ENCODE data around the gene SNRPA.

The SNRPA gene

GRCh38 chr19:40739030-40739839 is 11.8 kb upstream of the SNRPA start (continued):
- TF ChIP-seq ZNF280C (tag by site-specific recombination; IDR thresholded peaks at IDR 0.05) (no peak), INSM2 (tag by site-specific recombination; IDR thresholded peaks at IDR 0.05) (no peak), ZNF426 (tag by site-specific recombination; IDR thresholded peaks at IDR 0.05) (no peak), ZNF169 (tag by site-specific recombination; IDR thresholded peaks at IDR 0.05) (no peak), ZNF529 (tag by site-specific recombination; IDR thresholded peaks at IDR 0.05; ENCODE audit: insufficient replicate concordance) (no peak), ZNF621 (tag by site-specific recombination; IDR thresholded peaks at IDR 0.05) (no peak), WT1 (tag by site-specific recombination; IDR thresholded peaks at IDR 0.05) (peak; percentile 43)

GRCh38 chr19:40739871-40740703 is 10.9 kb upstream of the SNRPA start:
- Histone ChIP-seq H3K9me3 (ENCODE audit: control insufficient read depth, insufficient read depth, low read depth, low read length) (no peaks in the 10 kb centered on the region), H3K4me3 (ENCODE audit: low read depth, low read length) (no peak overlapping the region), H3K36me3 (ENCODE audit: control insufficient read depth in 2 of 2, insufficient read depth in 1 of 2, low read length in 2 of 2) (peaks cover 58 to 79% of the 10 kb centered on the region in 2 experiments), H3K27ac (ENCODE audit: extremely low read depth, low read depth, low read length) (peak overlapping the region; percentile 53; the same call in 1 of the 2 replicates), H3K4me1 (ENCODE audit: control insufficient read depth, insufficient read depth, low read length) (no peaks in the 10 kb centered on the region)
- ChIA-PET CTCF (interaction anchor here (0.6 to 0.7 kb wide), 2 partner anchors 105 to 240 kb away, joined by 3 read pairs; no protein-coding TSS in a partner anchor), POLR2A (interaction anchor here (1.2 to 3.5 kb wide), 2 partner anchors 11 to 13 kb away, joined by 3 to 30 read pairs; partner anchors contain the start of genes ACTMAP and SNRPA)
- TF ChIP-seq, protein P1, sequence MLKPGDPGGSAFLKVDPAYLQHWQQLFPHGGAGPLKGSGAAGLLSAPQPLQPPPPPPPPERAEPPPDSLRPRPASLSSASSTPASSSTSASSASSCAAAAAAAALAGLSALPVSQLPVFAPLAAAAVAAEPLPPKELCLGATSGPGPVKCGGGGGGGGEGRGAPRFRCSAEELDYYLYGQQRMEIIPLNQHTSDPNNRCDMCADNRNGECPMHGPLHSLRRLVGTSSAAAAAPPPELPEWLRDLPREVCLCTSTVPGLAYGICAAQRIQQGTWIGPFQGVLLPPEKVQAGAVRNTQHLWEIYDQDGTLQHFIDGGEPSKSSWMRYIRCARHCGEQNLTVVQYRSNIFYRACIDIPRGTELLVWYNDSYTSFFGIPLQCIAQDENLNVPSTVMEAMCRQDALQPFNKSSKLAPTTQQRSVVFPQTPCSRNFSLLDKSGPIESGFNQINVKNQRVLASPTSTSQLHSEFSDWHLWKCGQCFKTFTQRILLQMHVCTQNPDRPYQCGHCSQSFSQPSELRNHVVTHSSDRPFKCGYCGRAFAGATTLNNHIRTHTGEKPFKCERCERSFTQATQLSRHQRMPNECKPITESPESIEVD (tag by site-specific recombination; IDR thresholded peaks at IDR 0.05) = no peak
- no peak for TF ChIP-seq ZNF792 (tag by site-specific recombination; IDR thresholded peaks at IDR 0.05)
- no peak for TF ChIP-seq OSR2 (tag by site-specific recombination; IDR thresholded peaks at IDR 0.05)
- TF ChIP-seq KLF17 (tag by site-specific recombination; IDR thresholded peaks at IDR 0.05) = no peak
- no peak for TF ChIP-seq YY1 (tag by site-specific recombination; IDR thresholded peaks at IDR 0.05)
- no peak for TF ChIP-seq ZNF394 (tag by site-specific recombination; IDR thresholded peaks at IDR 0.05; ENCODE audit: borderline replicate concordance)
- no peak for TF ChIP-seq ZFHX2 (tag by site-specific recombination; conservative IDR thresholded peaks at IDR 0.05)
- TF ChIP-seq ZNF341 (tag by site-specific recombination; IDR thresholded peaks at IDR 0.05; ENCODE audit: low read depth) = no peak
- TF ChIP-seq, protein P2, sequence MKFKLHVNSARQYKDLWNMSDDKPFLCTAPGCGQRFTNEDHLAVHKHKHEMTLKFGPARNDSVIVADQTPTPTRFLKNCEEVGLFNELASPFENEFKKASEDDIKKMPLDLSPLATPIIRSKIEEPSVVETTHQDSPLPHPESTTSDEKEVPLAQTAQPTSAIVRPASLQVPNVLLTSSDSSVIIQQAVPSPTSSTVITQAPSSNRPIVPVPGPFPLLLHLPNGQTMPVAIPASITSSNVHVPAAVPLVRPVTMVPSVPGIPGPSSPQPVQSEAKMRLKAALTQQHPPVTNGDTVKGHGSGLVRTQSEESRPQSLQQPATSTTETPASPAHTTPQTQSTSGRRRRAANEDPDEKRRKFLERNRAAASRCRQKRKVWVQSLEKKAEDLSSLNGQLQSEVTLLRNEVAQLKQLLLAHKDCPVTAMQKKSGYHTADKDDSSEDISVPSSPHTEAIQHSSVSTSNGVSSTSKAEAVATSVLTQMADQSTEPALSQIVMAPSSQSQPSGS (tag by site-specific recombination; IDR thresholded peaks at IDR 0.05; ENCODE audit: low read depth) = no peak
- no peak for TF ChIP-seq ZNF2 (tag by site-specific recombination; IDR thresholded peaks at IDR 0.05)
- TF ChIP-seq ZNF404 (tag by site-specific recombination; IDR thresholded peaks at IDR 0.05) = no peak
- TF ChIP-seq ZNF292 (tag by site-specific recombination; IDR thresholded peaks at IDR 0.05; ENCODE audit: borderline replicate concordance, low read depth) = 0 out of 2 replicates have a peak, but pooled peaks have one; percentile 3
- TF ChIP-seq ZNF140 (tag by site-specific recombination; IDR thresholded peaks at IDR 0.05) = no peak
- no peak for TF ChIP-seq ZNF664 (tag by site-specific recombination; IDR thresholded peaks at IDR 0.05)
- TF ChIP-seq, protein P3, sequence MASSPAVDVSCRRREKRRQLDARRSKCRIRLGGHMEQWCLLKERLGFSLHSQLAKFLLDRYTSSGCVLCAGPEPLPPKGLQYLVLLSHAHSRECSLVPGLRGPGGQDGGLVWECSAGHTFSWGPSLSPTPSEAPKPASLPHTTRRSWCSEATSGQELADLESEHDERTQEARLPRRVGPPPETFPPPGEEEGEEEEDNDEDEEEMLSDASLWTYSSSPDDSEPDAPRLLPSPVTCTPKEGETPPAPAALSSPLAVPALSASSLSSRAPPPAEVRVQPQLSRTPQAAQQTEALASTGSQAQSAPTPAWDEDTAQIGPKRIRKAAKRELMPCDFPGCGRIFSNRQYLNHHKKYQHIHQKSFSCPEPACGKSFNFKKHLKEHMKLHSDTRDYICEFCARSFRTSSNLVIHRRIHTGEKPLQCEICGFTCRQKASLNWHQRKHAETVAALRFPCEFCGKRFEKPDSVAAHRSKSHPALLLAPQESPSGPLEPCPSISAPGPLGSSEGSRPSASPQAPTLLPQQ (tag by site-specific recombination; IDR thresholded peaks at IDR 0.05) = no peak
- TF ChIP-seq, protein P4, sequence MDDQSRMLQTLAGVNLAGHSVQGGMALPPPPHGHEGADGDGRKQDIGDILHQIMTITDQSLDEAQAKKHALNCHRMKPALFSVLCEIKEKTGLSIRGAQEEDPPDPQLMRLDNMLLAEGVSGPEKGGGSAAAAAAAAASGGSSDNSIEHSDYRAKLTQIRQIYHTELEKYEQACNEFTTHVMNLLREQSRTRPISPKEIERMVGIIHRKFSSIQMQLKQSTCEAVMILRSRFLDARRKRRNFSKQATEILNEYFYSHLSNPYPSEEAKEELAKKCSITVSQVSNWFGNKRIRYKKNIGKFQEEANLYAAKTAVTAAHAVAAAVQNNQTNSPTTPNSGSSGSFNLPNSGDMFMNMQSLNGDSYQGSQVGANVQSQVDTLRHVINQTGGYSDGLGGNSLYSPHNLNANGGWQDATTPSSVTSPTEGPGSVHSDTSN (CRISPR knock-in tag; IDR thresholded peaks at IDR 0.05) = no peak
